ENCODE measurements around the gene CDAN1.
A peak's percentile ranks its signal among the peaks of the same experiment; 100 is the strongest.
"Not testable (repeated sequence)": the region's sequence is repeated elsewhere in the genome, so short reads cannot be mapped to it uniquely, and the experiment has no call there.

The CDAN1 gene, protein sequence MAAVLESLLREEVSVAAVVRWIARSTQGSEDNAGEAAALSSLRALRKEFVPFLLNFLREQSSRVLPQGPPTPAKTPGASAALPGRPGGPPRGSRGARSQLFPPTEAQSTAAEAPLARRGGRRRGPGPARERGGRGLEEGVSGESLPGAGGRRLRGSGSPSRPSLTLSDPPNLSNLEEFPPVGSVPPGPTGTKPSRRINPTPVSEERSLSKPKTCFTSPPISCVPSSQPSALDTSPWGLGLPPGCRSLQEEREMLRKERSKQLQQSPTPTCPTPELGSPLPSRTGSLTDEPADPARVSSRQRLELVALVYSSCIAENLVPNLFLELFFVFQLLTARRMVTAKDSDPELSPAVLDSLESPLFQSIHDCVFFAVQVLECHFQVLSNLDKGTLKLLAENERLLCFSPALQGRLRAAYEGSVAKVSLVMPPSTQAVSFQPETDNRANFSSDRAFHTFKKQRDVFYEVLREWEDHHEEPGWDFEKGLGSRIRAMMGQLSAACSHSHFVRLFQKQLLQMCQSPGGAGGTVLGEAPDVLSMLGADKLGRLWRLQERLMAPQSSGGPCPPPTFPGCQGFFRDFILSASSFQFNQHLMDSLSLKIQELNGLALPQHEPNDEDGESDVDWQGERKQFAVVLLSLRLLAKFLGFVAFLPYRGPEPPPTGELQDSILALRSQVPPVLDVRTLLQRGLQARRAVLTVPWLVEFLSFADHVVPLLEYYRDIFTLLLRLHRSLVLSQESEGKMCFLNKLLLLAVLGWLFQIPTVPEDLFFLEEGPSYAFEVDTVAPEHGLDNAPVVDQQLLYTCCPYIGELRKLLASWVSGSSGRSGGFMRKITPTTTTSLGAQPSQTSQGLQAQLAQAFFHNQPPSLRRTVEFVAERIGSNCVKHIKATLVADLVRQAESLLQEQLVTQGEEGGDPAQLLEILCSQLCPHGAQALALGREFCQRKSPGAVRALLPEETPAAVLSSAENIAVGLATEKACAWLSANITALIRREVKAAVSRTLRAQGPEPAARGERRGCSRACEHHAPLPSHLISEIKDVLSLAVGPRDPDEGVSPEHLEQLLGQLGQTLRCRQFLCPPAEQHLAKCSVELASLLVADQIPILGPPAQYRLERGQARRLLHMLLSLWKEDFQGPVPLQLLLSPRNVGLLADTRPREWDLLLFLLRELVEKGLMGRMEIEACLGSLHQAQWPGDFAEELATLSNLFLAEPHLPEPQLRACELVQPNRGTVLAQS

DNA sequence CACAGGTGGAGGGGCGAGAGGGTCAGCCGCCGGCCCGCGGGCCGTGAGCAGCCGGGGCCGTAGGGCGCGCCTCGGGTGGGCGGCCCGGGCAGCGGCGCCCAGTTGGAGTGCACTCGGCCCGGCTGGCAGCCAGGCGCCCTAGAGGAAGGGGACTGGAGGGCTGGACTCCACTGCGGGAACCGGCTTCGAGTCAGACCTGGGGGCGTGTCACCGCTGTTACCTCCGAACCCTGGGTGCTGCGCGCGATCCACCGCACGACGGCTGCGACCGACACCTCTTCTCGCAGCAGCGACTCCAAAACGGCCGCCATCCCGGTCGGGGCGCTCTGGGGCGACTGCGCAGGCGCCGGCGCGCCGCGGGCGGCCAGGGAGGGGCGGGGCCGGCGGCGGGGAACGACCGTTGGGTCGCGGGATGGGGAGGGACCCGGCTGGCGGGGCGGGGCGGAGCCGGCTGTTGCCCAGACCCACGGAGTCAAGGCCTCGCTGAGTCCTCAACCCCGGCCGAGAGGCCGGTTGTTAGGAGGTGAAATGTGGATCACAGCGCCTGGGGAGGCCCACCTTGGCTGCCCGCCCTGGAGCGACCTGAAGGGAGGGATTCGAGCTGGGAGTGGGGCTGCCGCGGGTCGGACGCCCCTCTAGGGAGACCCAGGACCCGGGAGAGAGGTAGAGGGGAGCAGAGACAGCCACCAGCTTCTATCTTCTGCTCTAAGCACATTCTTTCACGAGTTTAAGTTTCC, at the start of gene CDAN1:
Gene CDAN1 (minus strand): TSS at position 336 of the 736 bp plus-strand sequence. CDS start 26 bp downstream, at position 310.
- peak; percentile 83 to 92 (median 90) for DNase-seq

DNA sequence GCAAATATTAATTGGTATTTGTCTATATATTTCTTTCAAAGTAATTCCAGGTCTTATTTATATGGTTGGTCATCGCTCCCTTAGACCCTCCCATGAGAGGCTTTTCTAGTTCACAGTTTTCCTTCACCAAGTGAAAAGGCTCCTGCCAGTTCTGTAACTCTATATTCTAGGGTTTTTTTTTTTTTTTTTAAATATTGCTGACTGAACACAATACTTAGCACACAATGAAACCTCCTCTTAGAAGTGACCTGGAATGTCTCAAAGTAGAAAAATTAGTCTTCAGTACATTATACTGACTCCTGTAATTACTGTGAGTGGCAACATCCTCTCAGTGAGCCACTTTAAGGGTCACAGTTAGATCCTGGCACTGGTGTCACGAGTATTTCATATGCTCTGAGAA, 48.6 kb upstream of the CDAN1 start:
- DNase-seq: no peak

DNA sequence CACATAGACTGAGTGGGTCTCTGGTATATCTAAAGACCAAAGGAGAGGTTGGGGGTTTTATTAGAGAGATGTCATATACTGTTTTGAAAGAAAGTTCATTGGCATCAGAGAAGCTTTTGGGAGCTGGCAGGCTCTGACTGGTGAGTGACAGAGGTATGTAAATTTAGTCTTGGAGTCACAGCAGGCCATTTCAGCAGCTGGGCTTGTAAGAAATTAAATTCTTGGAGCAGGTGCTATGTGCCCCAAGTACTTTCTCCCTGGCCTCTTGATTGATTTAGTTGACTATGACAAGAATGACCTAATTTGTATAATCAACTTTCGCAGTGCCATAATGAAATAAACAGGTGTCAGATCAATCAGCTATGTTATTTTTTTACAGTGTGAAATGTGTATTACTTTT, 47.8 kb upstream of the CDAN1 start:
- no peak for DNase-seq

DNA sequence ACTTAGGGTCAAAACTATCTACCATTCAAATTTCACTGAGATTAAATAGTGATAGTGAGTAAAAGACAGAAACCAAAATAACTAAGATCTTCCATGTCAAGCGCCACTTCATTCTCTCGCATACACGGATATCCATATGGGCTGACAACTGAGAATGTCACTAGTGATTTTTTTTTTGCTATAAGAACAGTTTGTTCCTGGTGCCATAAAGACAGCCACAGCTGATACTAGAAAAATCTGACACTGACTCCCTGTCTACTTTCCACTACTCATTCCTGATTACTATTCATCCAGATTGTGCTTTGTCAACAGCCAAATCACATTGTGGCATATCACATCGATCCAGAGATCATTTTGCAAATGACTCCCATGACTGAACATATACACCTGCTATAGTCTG, 45.8 kb upstream of the CDAN1 start:
- DNase-seq: no peak

DNA sequence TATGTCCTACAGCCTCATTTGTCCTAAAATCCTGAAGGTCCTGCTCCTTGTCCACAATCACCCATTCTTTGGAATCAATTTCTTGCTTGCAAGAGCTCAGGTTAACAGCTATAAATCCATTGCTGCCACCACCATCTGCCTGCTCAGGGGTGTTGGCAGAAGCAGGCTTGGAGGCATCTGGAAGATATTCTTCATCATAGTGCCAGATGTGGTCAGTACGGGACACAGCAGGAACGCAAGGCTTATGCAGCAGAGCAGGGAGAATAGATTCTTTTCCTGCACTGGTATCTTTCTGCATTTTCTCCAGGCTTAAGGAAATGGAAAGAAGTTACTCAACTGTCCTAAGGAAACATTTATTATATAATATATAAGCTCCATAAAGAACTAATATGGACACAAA, 38.5 kb upstream of the CDAN1 start:
- no peak for DNase-seq

DNA sequence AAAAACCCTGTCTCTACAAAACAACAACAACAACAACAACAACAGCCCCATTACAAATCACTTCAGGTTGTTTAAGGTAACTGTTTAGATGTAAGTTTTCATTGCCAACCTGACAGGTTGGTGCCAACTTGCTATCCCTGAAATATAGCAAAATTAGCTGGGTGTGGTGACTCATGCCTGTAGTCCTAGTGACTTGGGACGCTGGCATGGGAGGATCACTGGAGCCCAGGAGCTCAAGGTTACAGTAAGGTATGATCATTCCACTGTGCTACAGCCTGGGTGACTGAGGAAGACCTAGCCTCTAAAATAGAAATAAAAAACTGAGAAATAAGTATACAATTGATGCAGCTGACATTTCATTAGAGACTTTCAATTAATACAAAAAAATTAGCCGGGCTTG, 36.0 kb upstream of the CDAN1 start:
- no peak for DNase-seq

DNA sequence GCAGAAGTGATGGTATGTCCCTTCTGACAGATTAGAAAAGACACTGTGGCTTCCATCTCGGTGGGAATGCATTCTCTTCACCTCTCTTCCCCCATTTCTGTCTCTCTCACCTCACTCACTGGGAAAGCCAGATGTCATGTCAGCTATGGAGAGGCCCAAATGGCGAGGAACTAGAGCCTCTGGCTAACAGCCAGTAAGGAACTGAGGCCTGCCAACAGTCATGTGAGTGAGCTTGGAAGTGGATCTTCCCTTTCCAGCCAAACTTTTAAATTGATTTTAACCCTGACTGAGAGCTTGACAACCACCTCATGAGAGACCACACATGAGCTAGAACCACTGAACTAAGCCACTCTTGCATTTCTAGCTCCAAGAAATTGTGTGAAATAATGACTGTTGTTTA, 35.2 kb upstream of the CDAN1 start:
- DNase-seq: no peak

DNA sequence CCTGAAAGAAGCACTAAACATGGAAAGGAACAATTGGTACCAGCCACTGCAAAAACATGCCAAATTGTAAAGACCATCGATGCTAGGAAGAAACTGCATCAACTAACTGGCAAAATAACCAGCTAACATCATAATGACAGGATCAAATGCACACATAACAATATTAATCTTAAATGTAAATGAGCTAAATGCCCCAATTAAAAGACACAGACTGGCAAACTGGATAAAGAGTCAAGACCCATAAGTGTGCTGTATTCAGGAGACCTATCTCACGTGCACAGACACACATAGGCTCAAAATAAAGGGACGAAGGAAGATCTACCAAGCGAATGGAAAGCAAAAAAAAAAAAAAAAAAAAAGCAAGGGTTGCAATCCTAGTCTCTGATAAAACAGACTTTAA, 29.2 kb upstream of the CDAN1 start:
- not testable (repeated sequence) for DNase-seq

DNA sequence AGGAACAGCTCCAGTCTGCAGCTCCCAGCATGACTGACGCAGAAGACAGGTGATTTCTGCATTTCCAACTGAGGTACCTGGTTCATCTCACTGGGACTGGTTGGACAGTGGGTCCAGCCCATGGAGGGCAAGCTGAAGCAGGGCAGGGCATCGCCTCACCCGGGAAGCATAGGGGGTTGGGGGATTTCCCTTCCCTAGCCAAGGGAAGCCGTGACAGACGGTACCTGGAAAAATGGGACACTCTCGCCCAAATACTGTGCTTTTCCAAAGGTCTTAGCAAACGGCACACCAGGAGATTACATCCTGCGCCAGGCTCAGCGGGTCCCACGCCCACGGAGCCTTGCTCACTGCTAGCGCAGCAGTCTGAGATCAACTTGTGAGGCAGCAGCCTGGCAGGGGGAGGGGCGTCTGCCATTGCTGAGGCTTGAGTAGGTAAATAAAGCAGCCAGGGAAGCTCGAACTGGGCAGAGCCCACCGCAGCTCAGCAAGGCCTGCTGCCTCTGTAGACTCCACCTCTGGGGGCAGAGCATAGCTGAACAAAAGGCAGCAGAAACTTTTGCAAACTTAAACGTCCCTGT, 27.3 kb upstream of the CDAN1 start:
- not testable (repeated sequence) for DNase-seq

DNA sequence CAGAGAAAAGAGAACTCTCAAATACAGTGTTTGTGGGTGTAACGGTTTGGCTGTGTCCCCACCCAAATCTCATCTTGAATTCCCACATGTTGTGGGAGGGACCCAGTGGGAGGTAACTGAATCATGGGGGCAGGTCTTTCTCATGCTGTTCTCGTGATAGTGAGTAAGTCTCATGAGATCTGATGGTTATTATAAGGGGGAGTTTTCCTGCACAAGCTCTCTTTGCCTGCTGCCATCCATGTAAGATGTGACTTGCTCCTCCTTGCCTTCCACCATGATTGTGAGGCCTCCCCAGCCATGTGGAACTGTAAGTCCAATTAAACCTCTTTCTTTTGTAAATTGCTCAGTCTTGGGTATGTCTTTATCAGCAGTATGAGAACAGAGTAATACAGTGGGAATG, 24.9 kb upstream of the CDAN1 start:
- DNase-seq: not testable (repeated sequence)

DNA sequence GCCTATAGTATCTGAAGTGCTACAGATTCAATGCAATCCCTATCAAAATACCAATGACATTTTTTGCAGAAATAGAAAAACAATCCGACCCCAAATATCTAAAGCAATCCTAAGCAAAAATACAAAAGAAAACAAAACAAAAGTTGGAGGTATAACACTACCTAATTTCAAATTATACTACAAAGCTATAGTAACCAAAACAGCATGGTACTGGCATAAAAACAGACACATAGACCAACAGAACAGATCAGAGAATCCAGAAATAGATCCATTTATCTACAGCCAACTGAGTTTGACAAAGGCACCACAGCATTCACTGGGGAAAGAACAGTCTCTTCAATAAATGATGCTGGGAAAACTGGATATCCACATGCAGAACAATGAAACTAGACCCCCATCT, 23.8 kb upstream of the CDAN1 start:
- no peak for DNase-seq

DNA sequence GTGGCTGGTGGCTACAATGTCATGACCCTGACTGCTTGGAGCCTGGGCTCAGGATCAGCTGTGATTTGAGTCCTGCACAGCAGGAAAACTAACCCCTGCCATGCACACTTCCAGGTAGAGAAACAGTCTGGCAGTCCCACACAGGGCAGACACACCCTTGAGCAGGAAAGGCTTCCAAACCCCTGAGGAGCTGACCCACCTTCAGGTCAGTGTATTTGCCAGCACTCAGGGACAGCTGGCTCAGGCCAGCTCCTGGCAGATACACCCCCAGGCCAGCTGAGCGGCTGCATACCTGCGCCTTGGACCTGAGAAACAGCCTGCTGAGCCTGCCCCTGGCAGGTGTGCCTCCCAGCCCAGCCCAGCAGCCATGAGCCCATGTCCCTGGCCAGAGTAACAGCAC, 22.2 kb upstream of the CDAN1 start:
- DNase-seq: no peak

DNA sequence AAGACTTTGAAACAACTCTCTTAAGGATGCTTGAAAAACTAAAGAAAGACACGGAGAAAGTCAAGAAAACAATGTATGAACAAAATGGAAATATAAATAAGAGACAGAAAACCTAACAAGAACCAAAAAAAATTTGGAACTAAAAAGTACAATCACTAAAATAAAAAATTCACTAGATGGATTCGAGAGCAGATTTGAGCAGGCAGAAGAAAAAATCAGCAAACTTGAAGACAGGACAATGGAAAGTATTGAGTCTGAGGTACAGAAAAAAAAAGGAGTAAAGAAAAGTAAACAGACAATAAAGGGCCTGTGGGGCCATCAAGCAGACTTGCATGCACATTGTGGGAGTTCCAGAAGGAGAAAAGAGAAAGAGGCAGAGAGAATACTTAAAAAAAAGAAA, 13.4 kb upstream of the CDAN1 start:
- no peak for DNase-seq

DNA sequence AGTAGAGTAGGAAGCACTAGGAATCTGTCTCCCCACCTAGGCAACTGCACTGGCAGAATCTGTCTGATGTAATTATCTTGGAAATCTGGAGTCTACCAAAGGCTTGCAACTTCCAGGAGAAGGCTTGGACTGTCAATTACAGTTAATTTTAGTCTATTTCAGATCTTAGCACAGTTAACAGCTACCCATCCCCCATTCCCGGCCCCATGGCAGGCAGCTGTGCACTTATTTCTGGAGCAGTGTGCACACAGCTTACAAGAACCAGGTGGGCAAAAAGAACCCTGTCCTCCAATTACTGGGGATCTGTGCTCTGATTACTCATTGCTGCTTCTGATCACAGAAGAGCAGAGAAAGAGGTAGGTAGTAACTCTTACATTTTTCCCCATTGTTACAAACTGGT, 12.3 kb upstream of the CDAN1 start:
- no peak for DNase-seq

DNA sequence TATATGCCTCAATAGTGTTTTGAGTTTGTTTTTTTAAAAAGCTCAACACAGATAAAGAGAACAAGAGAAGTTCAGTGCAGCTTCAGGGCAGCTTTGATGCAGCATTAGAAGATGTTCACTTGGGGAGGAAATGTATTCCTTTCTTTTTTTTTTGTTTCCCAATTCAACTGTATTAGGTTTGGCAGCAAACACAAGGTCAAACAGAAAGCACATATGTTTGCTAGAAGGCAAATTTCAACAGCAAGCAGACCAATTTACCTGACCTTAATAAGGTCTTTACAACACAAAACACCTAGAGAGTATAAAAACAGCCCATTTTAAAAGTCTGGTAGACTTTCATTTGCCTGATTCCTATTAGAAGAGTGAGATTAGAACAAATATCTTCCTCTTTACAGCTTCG, 7.3 kb upstream of the CDAN1 start:
- DNase-seq: no peak

DNA sequence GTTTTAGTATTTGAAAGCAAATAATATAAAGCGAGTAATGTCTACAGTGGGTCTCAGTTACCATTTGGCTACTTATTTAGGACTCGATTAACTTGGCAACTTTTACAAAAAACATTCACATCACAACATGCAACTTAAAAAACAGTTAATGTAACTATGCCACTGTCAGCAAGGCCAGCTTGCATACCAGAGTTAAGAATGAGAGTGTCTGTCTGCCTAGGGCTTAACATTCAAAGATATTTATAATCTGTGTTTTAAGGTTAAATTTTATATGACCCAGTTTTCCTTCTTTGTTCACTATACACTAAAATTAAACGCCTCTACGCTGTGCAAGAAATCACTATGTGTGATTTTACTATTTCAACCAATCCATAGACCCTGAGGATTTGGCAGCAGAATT, 5.2 kb upstream of the CDAN1 start:
- no peak for DNase-seq

DNA sequence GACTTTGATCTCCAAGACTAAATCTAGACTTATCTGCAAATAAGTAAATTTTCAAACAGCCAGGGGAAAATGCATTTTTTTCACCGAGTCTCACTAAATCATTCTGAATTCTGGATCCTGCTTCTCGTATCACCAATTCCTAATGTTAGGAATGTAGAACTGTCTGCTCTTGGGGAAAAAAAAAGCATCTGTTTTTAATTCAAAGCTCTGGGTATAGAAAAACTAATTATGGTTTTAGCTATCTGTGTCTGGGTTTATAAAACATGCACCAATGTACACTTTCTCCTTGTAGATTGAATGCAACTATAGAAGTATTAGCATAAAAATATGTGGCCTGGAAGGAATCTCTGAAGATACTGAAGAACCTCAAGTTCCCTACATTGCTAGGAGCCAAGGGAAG, 4.8 kb upstream of the CDAN1 start:
- DNase-seq: no peak

DNA sequence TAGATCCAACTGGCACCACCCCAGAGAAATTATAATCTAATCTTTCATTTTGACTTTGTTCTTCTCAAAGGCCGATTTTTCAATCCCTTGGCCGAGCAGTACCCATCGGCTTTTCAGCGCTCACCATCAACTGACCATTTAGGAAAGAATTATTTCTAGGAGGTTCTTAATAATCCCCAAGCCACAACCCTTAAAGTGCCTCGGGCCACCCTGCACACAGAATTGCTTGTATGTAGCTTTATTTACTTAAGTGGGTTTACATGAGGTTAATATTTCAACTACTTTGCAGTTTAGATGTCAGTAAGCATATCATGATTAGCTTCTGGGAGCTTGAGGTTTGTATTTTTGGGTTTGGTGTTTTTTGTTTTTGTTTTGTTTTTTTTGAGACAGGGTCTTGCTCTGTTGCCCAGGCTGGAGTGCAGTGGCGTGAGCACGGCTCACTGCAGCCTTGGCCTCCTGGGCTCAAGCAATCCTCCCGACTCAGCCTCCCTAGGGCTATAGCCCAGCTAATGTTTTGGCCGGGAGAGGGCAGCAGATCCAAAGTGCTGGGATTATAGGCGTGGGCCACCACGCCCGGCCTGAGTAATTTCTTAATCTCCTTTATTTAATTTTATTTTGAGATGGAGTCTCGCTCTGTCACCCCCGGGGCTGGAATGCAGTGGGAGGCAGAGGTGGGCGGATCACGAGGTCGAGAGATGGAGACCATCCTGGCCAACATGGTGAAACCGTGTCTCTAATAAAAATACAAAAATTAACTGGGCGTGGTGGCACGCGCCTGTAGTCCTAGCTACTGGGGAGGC, 801 bp upstream of the CDAN1 start:
- DNase-seq: no peak

DNA sequence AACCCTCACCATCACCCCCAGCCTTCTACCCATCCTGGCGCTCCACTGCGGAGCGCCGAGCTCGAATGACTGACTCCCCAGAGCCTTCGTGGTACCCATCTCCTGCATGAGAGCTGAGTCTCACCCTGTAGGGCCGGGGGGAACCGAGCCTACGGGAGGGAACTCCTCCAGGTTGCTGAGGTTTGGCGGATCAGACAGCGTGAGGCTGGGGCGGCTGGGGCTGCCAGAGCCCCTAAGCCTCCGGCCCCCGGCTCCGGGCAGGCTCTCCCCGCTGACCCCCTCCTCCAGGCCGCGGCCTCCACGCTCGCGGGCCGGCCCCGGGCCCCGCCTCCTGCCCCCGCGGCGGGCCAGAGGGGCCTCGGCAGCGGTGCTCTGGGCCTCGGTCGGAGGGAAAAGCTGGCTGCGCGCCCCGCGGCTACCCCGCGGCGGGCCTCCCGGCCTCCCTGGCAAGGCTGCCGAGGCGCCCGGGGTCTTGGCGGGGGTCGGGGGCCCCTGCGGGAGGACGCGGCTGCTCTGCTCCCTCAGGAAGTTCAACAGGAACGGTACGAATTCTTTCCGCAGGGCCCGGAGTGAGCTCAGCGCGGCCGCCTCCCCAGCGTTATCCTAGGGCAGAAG, 643 bp downstream of the CDAN1 start:
- DNase-seq: peak in 1 of 4 experiments; percentile 32

DNA sequence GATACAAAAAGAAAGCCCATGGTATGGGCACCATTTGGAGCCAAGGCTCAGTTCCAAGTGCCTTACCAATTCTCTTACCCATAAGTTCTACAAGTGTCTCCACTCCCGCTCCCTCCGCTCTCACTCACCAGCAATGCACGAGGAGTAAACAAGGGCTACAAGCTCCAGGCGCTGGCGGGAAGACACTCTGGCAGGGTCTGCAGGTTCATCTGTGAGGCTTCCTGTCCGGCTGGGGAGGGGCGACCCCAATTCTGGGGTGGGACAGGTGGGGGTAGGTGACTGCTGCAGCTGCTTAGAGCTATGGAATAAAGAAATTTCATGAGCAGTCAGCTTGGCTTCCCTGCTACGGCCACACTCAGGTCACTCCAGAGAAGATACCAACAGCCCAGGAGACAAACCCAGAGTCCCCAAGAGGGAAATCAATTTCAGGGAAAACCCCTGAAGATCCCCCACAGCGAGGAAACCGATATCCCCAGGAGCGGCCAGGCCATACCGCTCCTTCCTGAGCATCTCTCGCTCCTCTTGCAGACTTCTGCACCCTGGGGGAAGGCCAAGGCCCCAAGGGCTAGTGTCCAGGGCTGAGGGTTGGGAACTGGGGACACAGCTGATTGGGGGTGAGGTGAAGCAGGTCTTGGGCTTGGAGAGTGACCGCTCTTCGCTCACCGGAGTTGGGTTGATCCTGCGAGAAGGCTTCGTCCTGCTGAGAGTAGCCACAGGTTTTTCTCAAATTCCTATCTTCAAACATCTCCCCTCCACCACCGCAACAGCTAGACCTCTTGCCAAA, 1.4 kb downstream of the CDAN1 start:
- no peak for DNase-seq

Data from activated CD4-positive, CD25-positive, alpha-beta regulatory T cell (primary cell).